ENCODE data around the gene GRIK4. TPM values are rescaled to one million over a fixed set of nuclear protein-coding genes. Genes with fewer than 3 reads are reported as not detected.

GRIK4 gene
- total RNA-seq, 1 experiment from 2014 or later, result not detected

DNA sequence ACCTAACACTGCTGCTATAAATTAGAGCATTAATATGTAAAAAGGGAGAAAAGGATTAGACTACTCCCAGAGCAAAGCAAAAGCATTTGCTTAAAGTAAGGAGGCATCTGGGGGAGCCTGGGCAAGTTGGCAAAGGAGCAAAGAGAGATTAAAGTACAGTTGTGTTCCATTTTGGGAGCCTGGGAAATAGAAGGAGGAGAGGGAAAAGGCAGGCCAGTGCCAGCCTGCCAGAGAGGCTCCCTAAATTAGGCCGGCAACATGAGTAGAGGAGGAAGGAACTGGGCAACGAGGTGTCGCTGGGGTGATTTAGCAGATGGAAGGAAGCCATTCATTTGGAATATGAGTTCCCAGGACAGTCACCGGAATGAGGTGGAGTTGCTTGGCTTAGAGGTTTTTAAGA, 326.1 kb downstream of the GRIK4 start:
- no peak for DNase-seq (ENCODE audit: low read depth)

DNA sequence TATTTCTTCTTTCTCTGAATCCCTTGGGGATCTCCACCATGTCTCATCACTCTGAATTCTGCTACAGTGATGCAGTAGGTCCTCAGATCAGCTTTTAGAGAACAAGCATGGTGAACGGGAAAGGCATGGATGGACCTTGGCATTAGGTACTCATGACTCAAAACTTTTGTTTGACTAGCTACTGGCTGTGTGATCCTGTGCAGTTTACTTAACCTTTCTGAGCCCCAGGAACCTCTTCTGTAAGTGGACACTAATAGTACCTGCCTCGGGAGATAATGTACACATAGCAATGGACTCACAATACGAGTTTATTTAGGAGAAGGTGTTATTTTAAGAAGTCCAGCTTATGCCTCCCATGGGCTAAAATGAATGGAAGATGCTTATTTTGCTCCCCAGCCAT, 327.7 kb downstream of the GRIK4 start:
- no peak for DNase-seq (ENCODE audit: low read depth)

DNA sequence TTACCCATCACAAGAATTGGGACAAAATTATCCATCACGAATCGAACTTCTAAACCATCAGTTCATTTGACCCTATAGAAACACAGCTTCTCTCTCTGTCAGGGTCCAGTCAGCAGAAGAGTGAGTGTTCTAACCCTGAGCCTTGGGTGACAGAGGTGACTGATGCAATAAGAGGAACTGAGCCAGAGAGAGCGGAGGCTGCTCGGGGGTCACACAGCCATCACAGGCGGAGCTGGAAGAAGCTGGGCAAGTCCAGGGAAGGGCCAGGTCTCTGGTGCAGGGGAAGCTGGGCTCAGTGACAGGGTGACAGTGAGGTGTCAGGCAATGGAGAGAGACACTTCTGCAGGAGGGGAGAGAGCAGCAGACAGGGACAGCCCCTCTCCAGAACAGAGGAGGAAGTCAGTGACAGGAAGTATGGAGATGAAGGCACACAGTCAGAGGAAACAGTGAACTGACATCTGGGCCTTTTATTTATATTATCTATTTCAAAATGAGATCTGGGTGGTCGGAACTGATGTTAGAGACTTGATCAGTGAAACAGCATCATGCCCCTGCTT, 328.4 kb downstream of the GRIK4 start:
- DNase-seq (ENCODE audit: low read depth), result no peak

DNA sequence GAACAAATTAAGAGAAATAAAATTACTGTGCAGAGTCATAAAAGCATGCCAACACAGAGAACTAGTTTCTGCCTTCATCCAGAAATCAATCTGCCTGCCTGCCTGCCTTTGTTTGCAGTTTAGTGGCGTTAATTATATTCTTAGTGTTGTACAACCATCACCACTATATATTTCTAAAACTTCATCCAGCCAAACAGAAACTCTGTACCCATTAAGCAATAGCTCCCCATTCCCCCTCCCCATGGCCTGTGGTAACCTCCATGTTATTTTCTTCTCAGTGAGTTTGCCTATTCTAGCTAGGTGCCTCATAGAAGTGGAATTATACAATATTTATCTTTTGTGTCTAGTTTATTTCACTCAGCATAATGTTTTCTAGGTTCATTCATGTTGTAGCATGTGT, 329.1 kb downstream of the GRIK4 start:
- DNase-seq (ENCODE audit: low read depth), result no peak

DNA sequence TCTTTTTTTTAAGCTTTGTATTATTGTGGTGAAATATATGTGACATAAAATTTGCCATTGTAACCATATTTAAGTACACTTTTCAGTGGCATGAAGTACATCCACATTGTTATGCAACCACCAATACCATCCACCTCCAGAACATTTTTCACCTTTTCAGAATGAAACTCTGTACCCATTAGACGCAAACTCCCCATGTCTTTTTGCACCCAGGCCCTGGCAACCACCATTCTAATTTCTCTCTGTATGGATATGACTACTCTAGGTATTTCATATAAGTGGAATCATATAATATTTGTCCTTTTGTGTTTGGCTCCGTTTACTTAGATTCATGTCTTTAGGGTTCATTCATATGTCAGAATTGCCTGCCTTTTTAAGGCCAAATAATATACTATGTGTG, 329.5 kb downstream of the GRIK4 start:
- DNase-seq (ENCODE audit: low read depth), result no peak

DNA sequence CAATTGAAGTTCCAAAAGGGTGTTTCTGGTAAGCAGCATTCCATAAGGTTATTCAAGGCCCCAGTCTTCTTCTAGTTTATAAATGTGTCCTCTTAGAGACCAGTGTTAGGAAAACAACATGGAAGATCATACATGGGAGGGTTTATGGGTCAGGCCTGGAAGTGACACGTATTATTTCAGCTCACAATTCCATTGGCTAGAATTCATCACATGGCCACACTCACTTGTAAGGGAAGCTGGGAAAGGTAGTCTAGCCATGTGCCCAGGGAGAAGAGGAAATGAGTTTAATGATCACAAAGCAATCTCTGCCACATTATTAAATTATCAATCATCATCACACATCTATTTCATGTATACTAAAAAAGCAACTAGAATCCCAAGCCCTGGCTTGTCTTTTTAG, 330.6 kb downstream of the GRIK4 start:
- no peak for DNase-seq (ENCODE audit: low read depth)

DNA sequence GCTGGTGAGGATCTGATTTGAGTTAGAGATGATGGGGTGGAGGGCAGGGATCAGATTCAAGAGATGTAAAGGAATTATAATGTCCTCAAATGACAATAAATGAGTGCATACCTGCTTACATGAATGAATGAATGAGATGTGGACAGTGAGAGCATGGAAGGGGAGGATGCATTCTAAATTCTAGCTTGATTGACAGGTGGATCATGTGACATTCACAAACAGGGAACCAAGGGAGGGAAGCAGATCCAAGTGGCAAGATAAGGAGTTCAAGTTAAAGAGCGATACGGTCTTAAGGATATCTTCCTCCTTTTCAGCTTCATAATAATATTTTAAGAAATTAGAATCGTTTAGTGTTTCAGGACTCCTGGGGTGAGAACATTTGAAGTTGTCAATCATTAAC, 341.9 kb downstream of the GRIK4 start:
- DNase-seq (ENCODE audit: low read depth), result no peak

DNA sequence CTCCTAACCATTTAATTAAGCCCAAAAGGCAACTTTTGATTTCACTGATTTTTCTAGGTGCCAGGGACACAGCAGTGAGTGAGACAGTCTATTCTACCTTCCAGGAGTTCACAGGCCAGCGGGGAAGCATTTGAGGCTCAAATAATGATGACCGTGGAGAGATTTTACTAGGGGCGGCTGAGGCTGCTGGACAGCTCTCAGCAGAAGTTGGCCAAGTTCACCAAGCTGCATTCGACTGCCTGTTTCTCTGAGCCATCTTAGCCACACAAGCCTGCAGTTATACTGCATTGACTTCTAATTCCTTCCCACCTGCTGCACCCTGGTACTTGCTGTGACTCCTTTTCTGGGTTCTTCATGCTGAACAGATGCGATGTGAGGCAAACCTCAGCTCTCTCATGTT, 343.4 kb downstream of the GRIK4 start:
- DNase-seq (ENCODE audit: low read depth), result no peak

DNA sequence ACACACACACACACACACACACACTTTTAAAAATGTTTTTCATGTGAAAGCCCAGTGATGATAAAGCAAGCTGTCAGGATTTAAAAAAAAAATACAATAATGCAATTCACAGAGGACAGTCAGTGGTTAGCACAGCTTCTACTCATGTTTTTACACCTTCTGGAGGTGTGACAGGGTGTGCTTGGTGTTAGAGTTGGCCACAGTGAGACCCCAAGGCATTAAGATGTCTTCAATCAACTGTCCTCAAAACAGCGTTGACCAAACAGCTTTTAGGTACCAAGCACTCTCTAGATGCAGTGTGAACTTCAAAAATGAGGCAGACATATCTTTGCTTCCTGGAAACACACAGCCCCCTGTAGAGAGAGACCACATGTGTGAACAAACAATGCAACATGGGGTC, 346.0 kb downstream of the GRIK4 start:
- no peak for DNase-seq (ENCODE audit: low read depth)

DNA sequence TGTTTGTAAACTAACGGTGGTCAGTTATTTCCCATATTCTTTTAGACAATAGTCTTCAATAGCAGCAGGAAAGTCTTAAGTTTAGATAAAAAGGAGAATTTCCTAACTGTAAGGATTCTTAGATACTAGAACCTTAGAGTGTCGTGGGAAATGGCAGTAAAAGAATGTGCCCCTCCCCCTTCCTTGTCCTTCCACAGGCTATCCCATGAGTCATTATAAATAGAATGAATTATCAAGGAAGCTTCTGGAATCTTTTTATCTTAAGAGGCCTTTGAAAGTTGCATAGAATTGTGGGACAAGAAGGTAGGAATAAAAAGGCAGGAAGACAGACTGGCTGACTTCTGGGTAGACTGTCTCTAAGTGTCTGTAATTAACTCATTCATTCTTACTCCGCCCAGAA, 347.2 kb downstream of the GRIK4 start:
- peak; percentile 5 for DNase-seq (ENCODE audit: low read depth)

DNA sequence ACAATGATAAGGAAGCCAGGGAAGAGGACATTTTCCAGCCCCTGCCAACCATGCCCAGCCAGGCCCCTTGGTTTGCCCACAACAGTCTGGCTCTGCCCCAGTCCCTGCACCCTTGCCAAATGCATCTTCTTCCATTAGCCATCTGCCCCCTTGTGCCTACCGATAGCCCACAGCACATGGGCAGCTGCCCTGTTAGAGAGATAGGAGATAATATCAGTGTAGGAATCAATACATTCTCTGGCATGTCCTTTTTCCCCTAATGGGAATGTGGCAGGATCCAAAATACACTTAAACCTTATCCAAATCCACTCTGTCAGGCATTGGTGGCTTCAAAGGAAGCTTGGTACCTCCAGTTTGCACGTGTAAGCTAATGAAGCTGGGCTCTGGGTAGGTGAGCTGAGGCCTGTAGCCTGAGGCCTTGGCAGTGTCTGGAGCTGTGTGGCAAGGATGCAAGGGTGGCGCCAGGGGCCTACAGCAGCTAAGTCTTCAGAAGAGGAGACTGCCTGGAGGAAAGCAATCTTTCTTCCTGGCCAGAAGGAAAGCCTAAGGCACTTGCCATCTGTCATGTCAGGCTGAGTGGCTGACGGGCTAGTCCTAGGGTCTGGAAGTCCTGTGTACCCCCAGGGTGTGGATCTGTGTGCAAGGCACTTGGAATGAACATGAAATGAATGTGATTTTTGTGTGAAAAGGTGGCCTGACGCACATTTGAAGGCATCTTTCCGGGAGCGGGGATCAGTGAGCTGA, 348.2 kb downstream of the GRIK4 start:
- DNase-seq (ENCODE audit: low read depth), result no peak

DNA sequence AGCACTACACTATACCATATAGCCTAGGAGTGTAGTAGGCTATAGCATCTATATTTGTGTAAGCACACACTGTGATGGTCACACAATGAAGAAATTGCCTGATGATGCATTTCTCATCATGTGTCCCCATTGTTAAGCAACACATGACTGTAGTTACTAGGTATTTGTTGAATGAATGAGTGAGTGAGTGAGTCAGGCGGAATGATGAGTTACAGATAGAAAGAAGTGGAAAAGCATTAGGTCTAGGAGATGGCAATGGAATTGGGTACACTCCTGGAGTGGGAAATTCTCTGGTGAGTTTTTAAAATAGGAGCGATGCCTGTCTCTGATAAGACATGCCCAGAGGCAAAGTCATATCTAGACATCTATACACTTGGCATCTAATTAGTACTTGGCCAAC, 351.8 kb downstream of the GRIK4 start:
- peak; percentile 5 for DNase-seq (ENCODE audit: low read depth)

DNA sequence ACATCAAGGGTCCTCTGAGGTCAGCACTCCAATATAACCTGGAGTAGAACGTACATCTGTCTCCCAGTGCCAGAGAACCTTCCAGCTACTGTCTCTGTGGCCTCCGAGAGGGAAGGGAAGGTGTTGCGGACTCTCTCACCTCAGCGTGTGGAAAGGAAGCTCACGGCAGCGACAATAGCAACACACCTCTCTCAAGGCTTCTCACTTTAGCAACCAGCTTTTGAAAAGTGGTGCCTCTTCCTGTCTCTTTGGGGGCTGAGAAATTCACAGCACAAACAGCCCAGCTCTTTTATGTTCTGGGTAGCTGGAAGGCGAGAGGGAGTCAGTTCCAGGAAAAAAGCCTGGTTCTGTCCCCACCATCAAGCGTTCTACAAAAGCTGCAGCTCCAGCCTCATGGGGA, 355.5 kb downstream of the GRIK4 start:
- DNase-seq (ENCODE audit: low read depth), result no peak

DNA sequence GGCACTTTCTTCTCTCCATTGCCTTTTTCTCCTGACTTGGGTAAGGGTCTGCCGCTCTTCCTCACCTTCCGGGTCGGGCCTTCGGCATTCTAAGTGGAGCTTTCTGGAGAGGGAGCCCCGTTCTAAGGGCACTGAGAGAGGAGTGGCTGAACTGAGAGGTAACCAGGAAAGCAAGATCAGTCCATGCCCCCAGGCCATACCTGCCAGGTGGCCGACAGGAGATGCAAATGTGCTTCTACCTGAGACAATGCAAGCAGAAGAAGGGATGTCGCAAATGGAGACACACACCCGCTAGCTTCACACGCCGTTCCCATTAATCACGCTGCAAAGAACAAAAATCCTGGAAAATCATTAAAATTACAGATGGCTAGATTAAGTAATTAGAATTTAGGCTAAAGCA, 356.0 kb downstream of the GRIK4 start:
- DNase-seq (ENCODE audit: low read depth), result no peak

DNA sequence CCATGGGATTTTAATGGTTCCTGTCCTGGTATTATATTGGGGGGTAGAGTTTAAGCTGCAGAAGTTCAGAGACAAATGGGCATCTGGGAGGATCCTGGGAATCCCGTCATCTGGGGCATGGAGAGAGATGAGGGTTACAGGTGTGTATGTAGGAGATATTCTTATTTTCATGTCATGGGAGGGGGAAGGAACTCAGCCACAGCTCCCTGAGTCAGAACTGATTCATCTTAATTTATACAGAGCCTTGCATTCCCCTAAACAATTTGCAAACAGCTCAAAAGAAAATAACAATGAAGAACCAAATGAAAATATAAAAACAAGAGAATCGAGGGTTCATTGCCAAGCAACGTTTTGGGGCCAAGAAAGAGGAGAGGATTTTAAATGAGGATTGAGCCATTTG, 356.4 kb downstream of the GRIK4 start:
- no peak for DNase-seq (ENCODE audit: low read depth)

DNA sequence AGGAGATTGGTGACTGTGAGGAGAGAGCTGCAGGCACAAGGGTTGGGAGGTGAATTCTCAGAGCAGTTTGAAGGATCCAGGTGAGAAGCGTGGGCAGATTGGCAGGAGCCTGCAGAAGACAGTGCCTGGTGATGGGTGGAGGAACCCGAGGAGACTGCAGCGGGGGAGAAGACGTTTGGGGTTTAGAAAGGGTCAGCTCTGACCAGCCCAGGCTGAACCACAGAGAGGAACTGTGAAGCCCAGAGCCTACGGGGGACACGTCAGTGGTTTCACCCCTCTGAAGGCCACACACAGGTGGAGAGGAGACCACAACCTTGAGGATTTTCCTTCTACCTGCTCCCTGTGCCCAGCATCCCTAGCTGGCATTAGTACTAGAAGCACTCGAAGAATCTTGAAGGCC, 357.5 kb downstream of the GRIK4 start:
- DNase-seq (ENCODE audit: low read depth), result no peak

DNA sequence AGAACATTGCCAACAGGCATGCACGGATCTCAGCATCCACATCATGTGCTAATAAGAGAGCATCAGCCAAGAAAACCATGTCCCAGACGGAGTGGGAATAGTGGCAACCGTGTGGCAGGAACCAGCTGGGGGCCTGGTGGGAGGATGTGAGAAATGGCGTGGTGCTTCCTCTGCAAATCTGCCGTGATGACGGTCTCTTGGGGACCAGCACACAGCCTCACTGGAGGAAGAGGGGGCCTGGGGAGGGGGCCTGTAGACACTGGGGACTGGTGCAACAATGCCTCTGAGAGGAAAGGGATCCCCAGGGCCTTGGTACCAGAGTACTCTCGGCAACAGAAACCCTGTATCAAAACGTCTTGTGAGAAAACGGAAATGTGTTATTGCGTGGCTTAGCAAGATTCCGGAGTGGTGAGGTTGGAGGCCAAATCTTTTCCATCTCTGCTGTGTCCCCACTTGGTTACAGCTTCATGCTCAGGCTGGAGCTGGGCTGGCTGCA, 358.0 kb downstream of the GRIK4 start:
- no peak for DNase-seq (ENCODE audit: low read depth)

DNA sequence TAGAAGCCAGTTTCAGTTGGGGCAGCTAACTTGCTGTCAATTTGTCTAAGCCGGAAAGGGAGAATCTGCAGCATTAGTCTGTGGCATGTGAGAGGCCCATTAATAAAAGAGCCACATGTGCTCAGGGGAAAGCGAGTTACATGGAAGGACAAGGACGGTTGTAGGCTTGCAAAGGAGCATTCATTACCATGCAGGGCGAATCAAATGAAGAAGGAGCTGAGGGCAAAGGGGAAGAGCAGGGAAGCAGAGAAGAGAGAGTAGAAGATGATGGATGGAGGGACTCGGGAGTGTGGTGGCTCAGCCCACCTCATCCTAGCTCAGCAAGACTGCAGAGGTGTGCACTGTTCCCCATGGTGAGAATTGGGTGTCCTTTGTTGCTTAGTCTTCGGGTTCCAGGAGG, 359.6 kb downstream of the GRIK4 start:
- no peak for DNase-seq (ENCODE audit: low read depth)

DNA sequence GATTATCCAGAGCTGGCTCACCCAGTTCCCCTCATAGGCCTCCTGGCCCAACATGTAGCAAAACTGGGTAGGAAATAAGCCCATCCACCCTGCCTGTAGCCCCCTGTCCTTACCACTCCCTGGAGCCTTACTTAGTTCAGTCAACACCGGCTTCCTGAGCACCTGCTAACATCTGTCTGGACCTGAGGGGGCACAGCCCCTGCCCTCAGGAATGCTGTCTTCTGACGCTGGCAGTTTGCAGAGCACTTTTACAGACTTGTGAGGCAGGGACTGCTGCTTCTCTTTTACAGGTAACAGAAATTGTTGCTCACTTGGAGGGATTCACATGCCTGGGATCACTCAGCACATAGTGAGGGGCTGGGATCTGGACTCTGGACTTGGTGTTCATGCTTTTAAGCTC, 360.4 kb downstream of the GRIK4 start:
- no peak for DNase-seq (ENCODE audit: low read depth)

DNA sequence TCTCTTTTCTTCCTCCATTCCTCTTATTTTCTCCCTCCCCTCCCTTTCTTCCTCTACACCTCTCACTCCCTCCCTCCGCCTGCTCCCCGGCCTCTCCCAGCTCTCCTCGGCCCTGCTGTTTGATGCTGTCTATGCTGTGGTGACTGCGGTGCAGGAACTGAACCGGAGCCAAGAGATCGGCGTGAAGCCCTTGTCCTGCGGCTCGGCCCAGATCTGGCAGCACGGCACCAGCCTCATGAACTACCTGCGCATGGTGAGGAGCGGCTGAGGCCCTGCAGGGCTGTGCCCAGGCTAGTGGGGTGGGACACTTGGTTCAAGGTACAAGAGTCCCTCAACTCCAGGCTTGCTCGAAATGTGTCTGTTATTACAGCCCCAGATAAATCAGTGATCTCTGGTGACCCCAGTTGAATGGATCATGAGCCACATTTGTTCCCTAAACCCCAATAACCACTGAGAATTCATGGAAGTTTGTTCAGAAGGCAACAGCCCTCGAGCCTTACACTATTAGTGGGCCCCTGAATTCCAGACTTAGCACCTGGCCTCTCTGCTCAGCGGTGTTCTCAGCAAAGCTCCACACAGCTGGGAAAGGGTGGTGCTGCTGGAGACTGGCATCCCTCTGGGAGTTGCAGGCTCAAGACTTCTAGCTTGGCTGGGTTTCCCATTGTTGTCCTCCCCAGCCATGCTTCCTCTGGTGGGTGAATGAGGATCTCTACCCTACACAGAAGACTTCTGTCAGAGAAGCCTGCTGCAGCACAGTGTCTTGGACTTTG, 362.6 kb downstream of the GRIK4 start:
- no peak for DNase-seq (ENCODE audit: low read depth)

DNA sequence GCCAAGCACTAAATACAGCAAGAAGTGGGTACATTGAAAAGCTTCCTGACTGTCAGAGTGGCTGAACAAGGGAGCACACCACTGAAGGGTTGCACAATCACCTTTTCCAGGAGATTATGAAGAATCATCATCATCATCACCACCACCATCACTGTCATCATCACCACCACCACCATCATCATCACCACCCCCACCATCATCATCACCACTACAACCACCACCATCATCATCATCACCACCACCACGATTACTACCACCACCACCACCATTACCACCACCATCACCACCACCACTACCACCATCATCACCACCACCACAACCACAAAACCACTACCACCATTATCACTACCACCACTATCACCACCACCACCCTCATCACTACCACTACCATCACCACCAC, 364.4 kb downstream of the GRIK4 start:
- no peak for DNase-seq (ENCODE audit: low read depth)

DNA sequence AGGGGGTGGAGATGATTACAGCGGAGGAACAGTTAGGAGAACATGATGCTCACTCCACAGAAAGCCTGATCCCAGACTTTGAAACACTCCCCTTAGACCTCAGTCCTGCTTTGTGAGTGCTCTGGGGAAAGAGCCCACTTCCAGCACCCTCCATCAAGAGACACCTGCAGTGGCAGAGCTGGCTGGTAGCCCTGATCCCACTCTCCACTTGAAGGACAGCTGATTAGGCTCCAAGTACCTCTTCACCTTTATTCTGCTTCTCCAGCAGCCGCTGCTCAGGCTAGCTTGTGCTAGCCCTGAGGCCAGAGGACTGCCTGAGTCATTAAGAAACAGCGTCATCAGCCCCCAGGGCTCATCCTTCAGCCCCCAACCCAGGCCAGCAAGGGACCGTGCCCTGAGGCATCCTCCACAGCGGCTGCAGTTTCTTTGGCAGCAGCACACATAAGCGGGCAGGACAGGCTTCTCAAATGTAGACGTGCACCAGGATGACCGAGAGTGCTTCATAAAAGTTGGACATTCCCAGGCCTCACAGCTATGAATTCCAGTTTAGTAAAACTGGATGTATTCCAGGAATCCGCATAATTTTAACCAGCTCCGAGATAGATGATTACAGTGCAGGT, 366.3 kb downstream of the GRIK4 start:
- DNase-seq (ENCODE audit: low read depth), result no peak

DNA sequence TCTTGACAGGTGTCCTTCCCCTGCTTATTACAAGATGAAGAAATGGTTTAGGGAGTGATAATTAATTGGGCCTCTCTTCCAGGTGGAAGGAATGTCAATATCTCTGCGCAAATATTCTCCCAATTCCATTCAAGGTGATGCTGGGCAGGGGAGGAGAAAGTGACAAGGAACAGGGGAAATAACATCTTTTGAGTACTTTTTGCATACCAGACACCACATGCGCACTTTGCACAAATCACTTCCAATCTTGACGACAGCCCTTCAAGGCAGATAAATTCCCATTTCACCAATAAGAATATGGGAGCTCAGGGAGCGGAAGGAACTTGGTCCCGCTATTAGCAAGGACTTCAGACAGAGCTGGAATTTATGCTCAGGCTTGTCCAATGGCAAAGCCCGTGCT, 367.2 kb downstream of the GRIK4 start:
- no peak for DNase-seq (ENCODE audit: low read depth)

Data from RPMI7951 (cell line).